HCT116 (cell line): ENCODE data around the gene PACSIN2. TPM values are rescaled to one million over a fixed set of nuclear protein-coding genes. Genes with fewer than 3 reads are reported as not detected.
"Not testable (repeated sequence)": the region's sequence is repeated elsewhere in the genome, so short reads cannot be mapped to it uniquely, and the experiment has no call there.

Experiments
- ATAC-seq: fragments of 200-7000 bp; cut with Tn5 transposase; 2 replicates; pipeline ENCODE4 v1.9.1; 2020; ENCODE audit warnings: mild to moderate bottlenecking, moderate library complexity
- BruUV-seq: library from RNA; stranded (reverse); fragments of 400-500 nt; replicated peaks from 2 replicates; lab custom pipeline; 2021; lab: Mats Ljungman, UMichigan
- CTCF ChIA-PET: fragments of 300-600 bp; sonication (Branson Sonifier 250); formaldehyde crosslinking; loops from one replicate; lab custom pipeline; 2021; ENCODE audit warnings: antibody characterized with exemption; lab: Charles Lee
- POLR2A ChIA-PET: fragments of 300-600, 350-600 bp; sonication (Branson Sonifier 250); formaldehyde crosslinking; loops from one replicate; lab custom pipeline; 2021; ENCODE audit warnings: antibody characterized with exemption; lab: Charles Lee
- RAD21 ChIA-PET, 2 experiments: fragments of 300-600 bp; sonication (Branson Sonifier 250); formaldehyde crosslinking; loops; one replicate each; lab custom pipeline; 2023; ENCODE audit warnings: low total read pairs in 2 of 2; ENCODE audit not compliant: uncharacterized antibody in 2 of 2, unreplicated experiment in 2 of 2, low non-redundant PET in 1 of 2; lab: Charles Lee
- DNase-seq: peaks from one replicate; pipeline ENCODE4 v3.0.0-alpha.2; 2010; ENCODE audit warnings: low read depth, low spot score
- H2AFZ ChIP-seq: fragments of 200-600 bp; shearing (Covaris generic), sonication (generic); 2 replicates; pipeline ENCODE4 v1.6.1; 2017; ENCODE audit warnings: low read depth, mixed run types, mixed read lengths, antibody characterized with exemption, low read length; ENCODE audit not compliant: poor library complexity, severe bottlenecking
- H3K27ac ChIP-seq: 2 replicates; pipeline ENCODE4 v1.5.1; 2012; ENCODE audit warnings: low read depth, low read length
- H3K27me3 ChIP-seq: fragments of 200-600 bp; sonication (generic); 2 replicates; pipeline ENCODE4 v1.6.1; 2016; ENCODE audit warnings: mixed run types, low read length, mixed read lengths; ENCODE audit not compliant: insufficient read depth
- H3K36me3 ChIP-seq, 2 experiments: fragments of 200-500 bp in 1 of 2; fragments of 200-600 bp in 1 of 2; sonication (Bioruptor generic) in 1 of 2; sonication (generic) in 1 of 2; 2 replicates each; pipeline versions ENCODE4 v1.5.1 to v1.6.1; 2014 to 2016; ENCODE audit warnings: low read length in 2 of 2, inconsistent platforms in 1 of 2, mixed read lengths in 1 of 2, mixed run types in 1 of 2; ENCODE audit not compliant: insufficient read depth in 2 of 2, control insufficient read depth in 1 of 2
- H3K4me1 ChIP-seq, 2 experiments: fragments of 200-600 bp in 1 of 2; sonication (generic) in 1 of 2; 2 replicates each; pipeline versions ENCODE4 v1.5.1 to v1.6.1; 2012 to 2017; ENCODE audit warnings: low read length in 2 of 2, inconsistent platforms in 1 of 2, mild to moderate bottlenecking in 1 of 2, mixed read lengths in 1 of 2, mixed run types in 1 of 2, moderate library complexity in 1 of 2; ENCODE audit not compliant: insufficient read depth in 2 of 2, control insufficient read depth in 1 of 2
- H3K4me2 ChIP-seq: fragments of 200-600 bp; sonication (generic); 2 replicates; pipeline ENCODE4 v1.6.1; 2017; ENCODE audit warnings: mixed run types, low read length, mixed read lengths
- H3K4me3 ChIP-seq, 2 experiments: fragments of 200-600 bp in 1 of 2; sonication (generic) in 1 of 2; replicated peaks in 1 of 2; 2 replicates each; pipeline ENCODE4 v1.5.1; 2011 to 2016; ENCODE audit warnings: low read length in 2 of 2, control low read depth in 1 of 2, low read depth in 1 of 2, mild to moderate bottlenecking in 1 of 2, mixed read lengths in 1 of 2, mixed run types in 1 of 2
- H3K79me2 ChIP-seq: fragments of 200-600 bp; sonication (generic); 2 replicates; pipeline ENCODE4 v1.6.1; 2017; ENCODE audit warnings: mild to moderate bottlenecking, mixed run types, low read length, moderate library complexity, mixed read lengths; ENCODE audit not compliant: insufficient read depth
- H3K9ac ChIP-seq: fragments of 200-600 bp; sonication (generic); 2 replicates; pipeline ENCODE4 v1.6.1; 2016; ENCODE audit warnings: low read length, mixed read lengths
- H3K9me2 ChIP-seq: fragments of 200-600 bp; sonication (generic), shearing (Covaris generic); 2 replicates; pipeline ENCODE4 v1.6.1; 2017; ENCODE audit warnings: mixed run types, mild to moderate bottlenecking, moderate library complexity; ENCODE audit not compliant: insufficient read depth
- H3K9me3 ChIP-seq, 2 experiments: fragments of 200-500 bp in 1 of 2; fragments of 200-600 bp in 1 of 2; sonication (Bioruptor generic) in 1 of 2; sonication (generic) in 1 of 2; 2 replicates each; pipeline ENCODE4 v1.6.1; 2014 to 2017; ENCODE audit warnings: low read length in 2 of 2, mixed read lengths in 2 of 2, inconsistent platforms in 1 of 2, low read depth in 1 of 2, mild to moderate bottlenecking in 1 of 2, mixed run types in 1 of 2, moderate library complexity in 1 of 2; ENCODE audit not compliant: control insufficient read depth in 1 of 2, insufficient read depth in 1 of 2
- H4K20me1 ChIP-seq: fragments of 200-600 bp; sonication (generic), shearing (Covaris generic); 2 replicates; pipeline ENCODE4 v1.6.1; 2017; ENCODE audit warnings: mixed run types, mild to moderate bottlenecking, moderate library complexity; ENCODE audit not compliant: insufficient read depth
- CEBPB ChIP-seq: IDR thresholded peaks from 2 replicates; pipeline ENCODE4 v1.6.1; 2012; ENCODE audit warnings: low read depth
- EGR1 ChIP-seq: IDR thresholded peaks from 2 replicates; pipeline ENCODE4 v1.6.1; 2012; ENCODE audit warnings: low read depth
- ELF1 ChIP-seq: IDR thresholded peaks from 2 replicates; pipeline ENCODE4 v1.6.1; 2012; ENCODE audit warnings: low read depth, borderline replicate concordance
- POLR2A ChIP-seq: IDR thresholded peaks from 2 replicates; pipeline ENCODE4 v1.7.0; 2011; ENCODE audit warnings: borderline replicate concordance; ENCODE audit not compliant: insufficient read depth, insufficient read length; ENCODE audit errors: extremely low read depth
- SIN3A ChIP-seq: IDR thresholded peaks from 2 replicates; pipeline ENCODE4 v1.6.1; 2012; ENCODE audit warnings: low read depth
- ZFX ChIP-seq: fragments of 450-650 bp; IDR thresholded peaks from 2 replicates; pipeline ENCODE4 v1.6.1; 2017
- intact Hi-C: fragments of 100-400 bp; cut with micrococcal nuclease; formaldehyde crosslinking; loops from 2 replicates; pipeline ENCODE4 v1.10.0; 2022
- total RNA-seq: library from RNA; stranded (reverse); gene quantifications from one replicate; pipeline ENCODE4 v1.2.1, GENCODE V29; 2021; ENCODE audit not compliant: unreplicated experiment
- TF ChIP-seq, protein P1 (sequence below): IDR thresholded peaks from 2 replicates; pipeline ENCODE4 v1.6.1; 2011; ENCODE audit warnings: mild to moderate bottlenecking, low read length, moderate library complexity; ENCODE audit not compliant: insufficient replicate concordance; ENCODE audit errors: extremely low read depth
- TF ChIP-seq, protein P2 (sequence below), 3 experiments: fragments of 200-600 bp in 1 of 3; sonication (generic) in 1 of 3; IDR thresholded peaks in 2 of 3; conservative IDR thresholded peaks in 1 of 3; 2 replicates each; pipeline ENCODE4 v1.5.1; 2012 to 2017; ENCODE audit warnings: low read depth in 2 of 3, low read length in 2 of 3, antibody characterized with exemption in 1 of 3, borderline replicate concordance in 1 of 3, control low read depth in 1 of 3, mild to moderate bottlenecking in 1 of 3, mixed read lengths in 1 of 3, mixed run types in 1 of 3, moderate library complexity in 1 of 3; ENCODE audit not compliant: insufficient read depth in 1 of 3
- TF ChIP-seq, protein P3 (sequence below): IDR thresholded peaks from 2 replicates; pipeline ENCODE4 v1.6.1; 2012

PACSIN2 gene
- total RNA-seq, 1 experiment from 2014 or later = 48.2 TPM

DNA sequence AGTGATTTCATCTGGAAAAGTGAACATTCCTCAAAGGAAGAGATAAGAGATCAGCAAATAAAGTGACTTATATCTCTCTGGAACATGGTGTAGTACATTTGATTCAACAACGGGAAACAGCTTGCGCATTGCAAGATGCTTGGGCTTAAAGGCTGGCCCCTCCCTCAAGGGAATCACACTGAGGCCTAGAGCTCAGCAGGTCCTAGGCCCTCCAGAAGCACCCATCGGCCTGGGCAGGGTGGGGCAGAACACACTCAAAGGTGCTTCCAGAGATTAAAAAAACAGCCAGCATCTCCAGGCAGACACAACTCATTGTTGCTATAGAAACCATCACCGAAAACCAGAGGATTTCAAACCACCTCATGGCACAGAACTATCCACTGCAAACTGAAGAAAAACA lies 88.8 kb downstream of the PACSIN2 start (continued):
- TF ChIP-seq, protein P1, sequence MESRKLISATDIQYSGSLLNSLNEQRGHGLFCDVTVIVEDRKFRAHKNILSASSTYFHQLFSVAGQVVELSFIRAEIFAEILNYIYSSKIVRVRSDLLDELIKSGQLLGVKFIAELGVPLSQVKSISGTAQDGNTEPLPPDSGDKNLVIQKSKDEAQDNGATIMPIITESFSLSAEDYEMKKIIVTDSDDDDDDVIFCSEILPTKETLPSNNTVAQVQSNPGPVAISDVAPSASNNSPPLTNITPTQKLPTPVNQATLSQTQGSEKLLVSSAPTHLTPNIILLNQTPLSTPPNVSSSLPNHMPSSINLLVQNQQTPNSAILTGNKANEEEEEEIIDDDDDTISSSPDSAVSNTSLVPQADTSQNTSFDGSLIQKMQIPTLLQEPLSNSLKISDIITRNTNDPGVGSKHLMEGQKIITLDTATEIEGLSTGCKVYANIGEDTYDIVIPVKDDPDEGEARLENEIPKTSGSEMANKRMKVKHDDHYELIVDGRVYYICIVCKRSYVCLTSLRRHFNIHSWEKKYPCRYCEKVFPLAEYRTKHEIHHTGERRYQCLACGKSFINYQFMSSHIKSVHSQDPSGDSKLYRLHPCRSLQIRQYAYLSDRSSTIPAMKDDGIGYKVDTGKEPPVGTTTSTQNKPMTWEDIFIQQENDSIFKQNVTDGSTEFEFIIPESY = no peak
- TF ChIP-seq, protein P2, sequence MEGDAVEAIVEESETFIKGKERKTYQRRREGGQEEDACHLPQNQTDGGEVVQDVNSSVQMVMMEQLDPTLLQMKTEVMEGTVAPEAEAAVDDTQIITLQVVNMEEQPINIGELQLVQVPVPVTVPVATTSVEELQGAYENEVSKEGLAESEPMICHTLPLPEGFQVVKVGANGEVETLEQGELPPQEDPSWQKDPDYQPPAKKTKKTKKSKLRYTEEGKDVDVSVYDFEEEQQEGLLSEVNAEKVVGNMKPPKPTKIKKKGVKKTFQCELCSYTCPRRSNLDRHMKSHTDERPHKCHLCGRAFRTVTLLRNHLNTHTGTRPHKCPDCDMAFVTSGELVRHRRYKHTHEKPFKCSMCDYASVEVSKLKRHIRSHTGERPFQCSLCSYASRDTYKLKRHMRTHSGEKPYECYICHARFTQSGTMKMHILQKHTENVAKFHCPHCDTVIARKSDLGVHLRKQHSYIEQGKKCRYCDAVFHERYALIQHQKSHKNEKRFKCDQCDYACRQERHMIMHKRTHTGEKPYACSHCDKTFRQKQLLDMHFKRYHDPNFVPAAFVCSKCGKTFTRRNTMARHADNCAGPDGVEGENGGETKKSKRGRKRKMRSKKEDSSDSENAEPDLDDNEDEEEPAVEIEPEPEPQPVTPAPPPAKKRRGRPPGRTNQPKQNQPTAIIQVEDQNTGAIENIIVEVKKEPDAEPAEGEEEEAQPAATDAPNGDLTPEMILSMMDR (IDR thresholded peaks at IDR 0.05 in 2 of 3, conservative IDR thresholded peaks at IDR 0.05 in 1 of 3; ENCODE audit: borderline replicate concordance in 1 of 3, insufficient read depth in 1 of 3, low read depth in 2 of 3, low read length in 2 of 3) = no peak
- no peak for TF ChIP-seq SIN3A

DNA sequence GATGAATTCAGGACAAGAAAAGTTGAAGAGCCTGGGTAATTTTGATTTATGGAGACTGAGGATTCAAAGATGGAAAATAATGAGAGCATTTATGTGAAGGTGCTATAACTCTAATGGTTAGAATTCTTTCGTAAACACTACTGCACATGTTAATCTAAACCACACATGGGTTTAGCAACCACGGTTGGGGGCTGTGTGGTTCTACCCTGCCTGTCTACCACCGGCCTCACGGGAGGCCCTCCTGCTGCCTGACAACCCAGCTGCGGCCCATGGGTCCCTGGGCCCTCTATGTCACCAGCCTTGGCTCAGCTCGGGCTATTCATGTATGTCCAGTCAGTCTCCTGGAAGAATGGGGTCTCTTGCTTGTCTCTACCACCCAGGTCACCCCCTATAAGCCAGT lies 89.4 kb downstream of the PACSIN2 start:
- DNase-seq (no peak), ATAC-seq (no peak)
- intact Hi-C loops = no loop called here
- no TSS peak for BruUV-seq
- H3K4me3 ChIP-seq = no peak overlapping the region
- H2AFZ ChIP-seq = no peak overlapping the region
- RAD21 ChIA-PET = no interaction called here
- no peak overlapping the region for H3K27ac ChIP-seq
- peaks cover 54% of the 10 kb centered on the region for H3K79me2 ChIP-seq
- no peaks in the 10 kb centered on the region for H3K27me3 ChIP-seq
- H3K9me3 ChIP-seq = no peaks in the 10 kb centered on the region
- POLR2A ChIA-PET = no interaction called here
- TF ChIP-seq SIN3A = no peak
- TF ChIP-seq, protein P3, sequence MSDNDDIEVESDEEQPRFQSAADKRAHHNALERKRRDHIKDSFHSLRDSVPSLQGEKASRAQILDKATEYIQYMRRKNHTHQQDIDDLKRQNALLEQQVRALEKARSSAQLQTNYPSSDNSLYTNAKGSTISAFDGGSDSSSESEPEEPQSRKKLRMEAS = no peak
- TF ChIP-seq, protein P2 (IDR thresholded peaks at IDR 0.05 in 2 of 3, conservative IDR thresholded peaks at IDR 0.05 in 1 of 3; ENCODE audit: borderline replicate concordance in 1 of 3, insufficient read depth in 1 of 3, low read depth in 2 of 3, low read length in 2 of 3) = no peak
- TF ChIP-seq ZFX = no peak
- TF ChIP-seq EGR1 = no peak
- TF ChIP-seq CEBPB = no peak
- TF ChIP-seq ELF1 = no peak
- TF ChIP-seq POLR2A = no peak
- H3K9ac ChIP-seq = no peak overlapping the region
- CTCF ChIA-PET = interaction anchor here (0.6 kb wide), 1 partner anchor 130 kb away, joined by 3 read pairs; no protein-coding TSS in a partner anchor
- H3K9me2 ChIP-seq = no peaks in the 10 kb centered on the region
- no peaks in the 10 kb centered on the region for H4K20me1 ChIP-seq
- no peaks in the 10 kb centered on the region for H3K36me3 ChIP-seq
- no peak overlapping the region for H3K4me2 ChIP-seq
- peaks cover 19 to 32% of the 10 kb centered on the region in 2 experiments for H3K4me1 ChIP-seq

DNA sequence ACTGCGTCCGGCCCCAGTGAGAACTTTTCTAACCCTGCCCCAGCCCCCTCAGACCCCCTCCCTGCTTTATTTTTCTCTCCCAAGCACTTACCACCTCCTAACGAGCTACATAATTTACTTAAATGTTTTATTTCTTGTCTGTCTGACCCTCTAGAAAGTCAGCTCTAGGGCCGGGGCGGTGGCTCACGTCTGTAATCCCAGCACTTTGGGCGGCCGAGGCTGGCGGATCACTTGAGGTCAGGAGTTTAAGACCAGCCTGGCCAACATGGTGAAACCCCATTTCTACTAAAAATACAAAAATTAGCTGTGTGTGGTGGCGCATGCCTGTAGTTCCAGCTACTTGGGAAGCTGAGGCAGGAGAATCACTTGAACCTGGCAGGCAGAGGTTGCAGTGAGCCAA lies 89.9 kb downstream of the PACSIN2 start:
- RAD21 ChIA-PET, H3K27me3 ChIP-seq, H3K9me3 ChIP-seq, ATAC-seq, H3K27ac ChIP-seq, H2AFZ ChIP-seq, CTCF ChIA-PET, H4K20me1 ChIP-seq, H3K9ac ChIP-seq, BruUV-seq, H3K4me3 ChIP-seq, POLR2A ChIA-PET, H3K4me2 ChIP-seq, H3K36me3 ChIP-seq, H3K9me2 ChIP-seq, intact Hi-C loops, DNase-seq: not testable (repeated sequence)
- peaks cover 56% of the 10 kb centered on the region for H3K79me2 ChIP-seq
- H3K4me1 ChIP-seq = peaks cover 25 to 32% of the 10 kb centered on the region in 2 experiments
